B cell (primary cell): ENCODE data around the gene FAM13B. TPM values are rescaled to one million over a fixed set of nuclear protein-coding genes. Genes with fewer than 3 reads are reported as not detected.
A peak's percentile ranks its signal among the peaks of the same experiment; 100 is the strongest.

Experiments
- ATAC-seq: fragments of 200-7000 bp; cut with Tn5 transposase; one replicate; pipeline ENCODE4 v1.10.0; 2021; ENCODE audit warnings: low read depth, mild to moderate bottlenecking, moderate number of reproducible peaks, moderate library complexity
- CTCF ChIA-PET: fragments of 350-600 bp; sonication (Branson Sonifier 250); formaldehyde crosslinking; loops from one replicate; lab custom pipeline; 2021; ENCODE audit warnings: antibody characterized with exemption, inconsistent platforms; lab: Charles Lee
- POLR2A ChIA-PET: fragments of 350-600 bp; sonication (Branson Sonifier 250); formaldehyde crosslinking; loops from one replicate; lab custom pipeline; 2021; ENCODE audit warnings: antibody characterized with exemption; lab: Charles Lee
- DNase-seq: peaks from one replicate; pipeline ENCODE4 v3.0.0; 2013
- H2AFZ ChIP-seq: 2 replicates; pipeline ENCODE4 v1.6.1; 2012; ENCODE audit warnings: mild to moderate bottlenecking, low read depth, low read length; ENCODE audit not compliant: insufficient read depth, poor library complexity, severe bottlenecking
- H3K27ac ChIP-seq, 2 donors: 1 replicate in 1 of 2; 2 replicates in 1 of 2; pipeline ENCODE4 v1.5.1; 2012 to 2013; ENCODE audit warnings: low read length in 2 of 2, mild to moderate bottlenecking in 2 of 2, moderate library complexity in 1 of 2
- H3K27me3 ChIP-seq, 4 experiments: fragments of 200-600 bp in 1 of 4; sonication (generic) in 1 of 4; replicated peaks in 1 of 4; 1 replicate in 2 of 4; 2 replicates in 2 of 4; pipeline versions ENCODE4 v1.6.1 to v1.7.0; 2013 to 2016; ENCODE audit warnings: low read length in 3 of 4, mild to moderate bottlenecking in 2 of 4, mixed read lengths in 1 of 4, moderate library complexity in 1 of 4; ENCODE audit not compliant: insufficient read depth in 4 of 4, control insufficient read depth in 3 of 4; ENCODE audit errors: control extremely low read depth in 1 of 4
- H3K36me3 ChIP-seq, 2 experiments: replicated peaks in 1 of 2; 1 replicate in 1 of 2; 2 replicates in 1 of 2; pipeline versions ENCODE4 v1.6.1 to v1.7.1; 2013; ENCODE audit warnings: low read length in 1 of 2; ENCODE audit not compliant: insufficient read depth in 2 of 2, control insufficient read depth in 1 of 2; ENCODE audit errors: control extremely low read depth in 1 of 2, extremely low read depth in 1 of 2
- H3K4me1 ChIP-seq, 2 donors: fragments of 200-600 bp in 1 of 2; sonication (generic) in 1 of 2; 1 replicate in 1 of 2; 2 replicates in 1 of 2; pipeline versions ENCODE4 v1.5.1 to v1.6.1; 2013 to 2017; ENCODE audit warnings: low read length in 2 of 2; ENCODE audit not compliant: control insufficient read depth in 2 of 2, insufficient read depth in 2 of 2
- H3K4me2 ChIP-seq: replicated peaks from 2 replicates; pipeline ENCODE3; 2012; ENCODE audit warnings: mild to moderate bottlenecking, low read depth, low read length; ENCODE audit not compliant: poor library complexity, severe bottlenecking
- H3K4me3 ChIP-seq, 5 experiments: fragments of 200-600 bp in 1 of 5; sonication (generic) in 1 of 5; 1 replicate in 3 of 5; 2 replicates in 2 of 5; pipeline versions ENCODE4 v1.5.1 to v1.7.0; 2011 to 2016; ENCODE audit warnings: low read length in 4 of 5, mild to moderate bottlenecking in 4 of 5, low read depth in 2 of 5, control low read depth in 1 of 5, moderate library complexity in 1 of 5; ENCODE audit not compliant: insufficient read depth in 1 of 5; ENCODE audit errors: control extremely low read depth in 1 of 5, extremely low read depth in 1 of 5
- H3K79me2 ChIP-seq: fragments of 200-600 bp; sonication (generic); one replicate; pipeline ENCODE4 v1.6.0; 2016; ENCODE audit warnings: low read length; ENCODE audit not compliant: control insufficient read depth, insufficient read depth
- H3K9ac ChIP-seq: fragments of 200-600 bp; sonication (generic); 2 replicates; pipeline ENCODE4 v1.6.1; 2017; ENCODE audit warnings: mild to moderate bottlenecking, low read length, moderate library complexity
- H3K9me3 ChIP-seq, 3 donors: one replicate each; pipeline versions ENCODE4 v1.6.1 to v1.7.1; 2013; ENCODE audit warnings: low read length in 2 of 3; ENCODE audit not compliant: control insufficient read depth in 2 of 3, insufficient read depth in 1 of 3; ENCODE audit errors: control extremely low read depth in 1 of 3
- H4K20me1 ChIP-seq: 2 replicates; pipeline ENCODE4 v1.6.0; 2012; ENCODE audit warnings: mild to moderate bottlenecking, low read length; ENCODE audit not compliant: insufficient read depth, control insufficient read depth, poor library complexity, severe bottlenecking
- H3K27ac Mint-ChIP-seq: one replicate; pipeline ENCODE4 v1.8.0; 2021; ENCODE audit warnings: mixed read lengths
- H3K27me3 Mint-ChIP-seq: one replicate; pipeline ENCODE4 v1.8.0; 2021; ENCODE audit warnings: mixed read lengths
- H3K4me1 Mint-ChIP-seq: one replicate; pipeline ENCODE4 v1.8.0; 2021; ENCODE audit warnings: mixed read lengths
- H3K4me3 Mint-ChIP-seq: one replicate; pipeline ENCODE4 v1.8.0; 2021; ENCODE audit warnings: mixed read lengths
- H3K9me3 Mint-ChIP-seq: one replicate; pipeline ENCODE4 v1.8.0; 2022; ENCODE audit warnings: mixed read lengths; ENCODE audit not compliant: insufficient read depth
- EZH2 ChIP-seq: IDR thresholded peaks from 2 replicates; pipeline ENCODE4 v1.6.1; 2012; ENCODE audit warnings: borderline replicate concordance, low read depth, mild to moderate bottlenecking, moderate library complexity, low read length; ENCODE audit not compliant: insufficient read depth, poor library complexity, severe bottlenecking
- WGBS: methylation state at CpG from one replicate; pipeline ENCODE4 v1.1.5; 2013; ENCODE audit warnings: missing lambda C conversion rate; ENCODE audit not compliant: insufficient coverage; 5-methylcytosine and 5-hydroxymethylcytosine counted together
- intact Hi-C: fragments of 100-400 bp; cut with micrococcal nuclease; formaldehyde crosslinking; loops from one replicate; pipeline ENCODE4 v1.10.0; 2022
- polyA plus RNA-seq: library from polyadenylated mRNA; depleted of rRNA; stranded (reverse); fragments of >200 nt; gene quantifications from 2 replicates; pipeline ENCODE4 v1.2.3, GENCODE V29; 2012
- total RNA-seq, 2 donors: library from RNA; stranded (reverse); fragments of 120-200 nt in 1 of 2; gene quantifications; 1 replicate in 1 of 2; 2 replicates in 1 of 2; pipeline versions ENCODE4 v1.2.3 to v1.2.4, GENCODE V29; 2013 to 2022
- TF ChIP-seq, protein P1 (sequence below): fragments of 200-600 bp; IDR thresholded peaks from one replicate; pipeline ENCODE4 v1.8.0; 2022; ENCODE audit warnings: antibody characterized with exemption, mild to moderate bottlenecking

FAM13B gene
- total and polyA plus RNA-seq, 2 donors (not counting 1 experiment from before 2014, with no cell fraction given) = 17.3 to 118 TPM

DNA sequence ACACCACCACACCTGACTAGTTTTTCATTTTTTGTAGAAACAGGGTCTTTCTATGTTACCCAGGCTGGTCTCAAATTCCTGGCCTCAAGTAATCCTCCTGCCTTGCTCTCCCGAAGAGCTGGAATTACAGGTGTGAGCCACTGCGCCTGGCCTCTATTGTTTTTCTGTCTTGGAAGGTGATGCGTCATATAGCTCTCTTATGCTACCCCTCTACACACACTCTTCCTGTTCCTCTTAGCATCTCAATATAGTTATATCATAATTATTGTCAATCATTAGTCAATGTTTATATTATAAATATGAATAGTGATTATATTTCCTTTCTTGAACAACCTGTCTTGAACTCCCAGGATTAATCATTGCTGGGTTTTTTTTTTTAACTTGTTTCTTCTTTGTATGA lies 136.3 kb downstream of the FAM13B start:
- ATAC-seq = no peak
- H3K9me3 Mint-ChIP-seq = no peaks in the 10 kb centered on the region

DNA sequence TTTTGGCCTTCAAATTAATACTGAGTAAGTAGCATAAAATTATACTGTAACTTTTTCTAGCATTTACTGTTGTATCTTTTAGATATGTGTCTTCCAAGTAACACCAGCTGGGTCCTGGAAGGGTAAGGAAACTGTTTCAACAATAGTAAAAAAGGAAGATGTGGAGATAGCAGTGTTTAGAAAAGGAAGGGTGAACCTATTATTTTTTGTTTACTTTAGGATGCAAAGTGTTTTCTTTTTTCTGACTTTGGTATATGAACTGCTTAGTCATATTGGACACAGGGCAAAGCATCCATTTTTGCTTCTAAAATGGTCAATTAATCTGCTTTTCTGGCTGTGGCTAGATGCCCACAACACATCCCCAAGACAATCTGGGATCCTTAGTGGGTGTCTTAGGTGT lies 138.3 kb downstream of the FAM13B start:
- Mint-ChIP-seq H3K9me3 (no peaks in the 10 kb centered on the region), H3K27ac (no peak overlapping the region), H3K27me3 (no peaks in the 10 kb centered on the region), H3K4me1 (peaks cover 47% of the 10 kb centered on the region), H3K4me3 (no peak overlapping the region)
- ChIA-PET CTCF (no interaction called here), POLR2A (no interaction called here)
- Histone ChIP-seq H3K9ac (no peak overlapping the region), H3K27me3 (no peaks in the 10 kb centered on the region), H3K27ac (peak overlapping the region in 1 of 2 donors; percentile 15), H3K4me3 (no peak overlapping the region), H3K36me3 (no peaks in the 10 kb centered on the region), H3K4me2 (no peak overlapping the region), H4K20me1 (no peaks in the 10 kb centered on the region), H3K4me1 (peaks cover 34 to 42% of the 10 kb centered on the region in 2 donors), H2AFZ (peak overlapping the region; percentile 29), H3K79me2 (peaks cover 1% of the 10 kb centered on the region), H3K9me3 (peaks cover 0 to under 1% (median 0%) of the 10 kb centered on the region in 3 donors)
- DNase-seq = no peak
- no peak for TF ChIP-seq EZH2
- TF ChIP-seq, protein P1, sequence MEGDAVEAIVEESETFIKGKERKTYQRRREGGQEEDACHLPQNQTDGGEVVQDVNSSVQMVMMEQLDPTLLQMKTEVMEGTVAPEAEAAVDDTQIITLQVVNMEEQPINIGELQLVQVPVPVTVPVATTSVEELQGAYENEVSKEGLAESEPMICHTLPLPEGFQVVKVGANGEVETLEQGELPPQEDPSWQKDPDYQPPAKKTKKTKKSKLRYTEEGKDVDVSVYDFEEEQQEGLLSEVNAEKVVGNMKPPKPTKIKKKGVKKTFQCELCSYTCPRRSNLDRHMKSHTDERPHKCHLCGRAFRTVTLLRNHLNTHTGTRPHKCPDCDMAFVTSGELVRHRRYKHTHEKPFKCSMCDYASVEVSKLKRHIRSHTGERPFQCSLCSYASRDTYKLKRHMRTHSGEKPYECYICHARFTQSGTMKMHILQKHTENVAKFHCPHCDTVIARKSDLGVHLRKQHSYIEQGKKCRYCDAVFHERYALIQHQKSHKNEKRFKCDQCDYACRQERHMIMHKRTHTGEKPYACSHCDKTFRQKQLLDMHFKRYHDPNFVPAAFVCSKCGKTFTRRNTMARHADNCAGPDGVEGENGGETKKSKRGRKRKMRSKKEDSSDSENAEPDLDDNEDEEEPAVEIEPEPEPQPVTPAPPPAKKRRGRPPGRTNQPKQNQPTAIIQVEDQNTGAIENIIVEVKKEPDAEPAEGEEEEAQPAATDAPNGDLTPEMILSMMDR = no peak
- intact Hi-C loops = no loop called here
- ATAC-seq = no peak

More for the DNA sequence above, 136.3 kb downstream of the FAM13B start:
- WGBS = no CpG with 5 or more reads among the region's 3 CpGs
- no peaks in the 10 kb centered on the region for H4K20me1 ChIP-seq
- intact Hi-C loops = no loop called here
- no peak overlapping the region for H3K9ac ChIP-seq
- no peaks in the 10 kb centered on the region for H3K27me3 ChIP-seq
- Mint-ChIP-seq H3K4me1 (peaks cover 59% of the 10 kb centered on the region), H3K27ac (peak overlapping the region; percentile 88), H3K27me3 (no peaks in the 10 kb centered on the region), H3K4me3 (peak overlapping the region; percentile 4)
- CTCF ChIA-PET = interaction anchor here (1.3 kb wide), 1 partner anchor 9 kb away, joined by 5 read pairs; no protein-coding TSS in a partner anchor
- peak overlapping the region; percentile 32 for H3K4me2 ChIP-seq
- H3K36me3 ChIP-seq = no peaks in the 10 kb centered on the region
- POLR2A ChIA-PET = no interaction called here
- H3K4me1 ChIP-seq = peaks cover 43 to 61% of the 10 kb centered on the region in 2 donors
- peak overlapping the region; percentile 8 to 47 for H3K27ac ChIP-seq
- H3K79me2 ChIP-seq = no peaks in the 10 kb centered on the region
- no peak overlapping the region for H3K4me3 ChIP-seq
- DNase-seq = no peak
- TF ChIP-seq, protein P1 = no peak
- no peak for TF ChIP-seq EZH2
- peak overlapping the region; percentile 53 for H2AFZ ChIP-seq
- H3K9me3 ChIP-seq = no peaks in the 10 kb centered on the region
